Duodenal mucosa (tissue), 2 donors: ENCODE data around the gene CUL4A.
"Not testable (repeated sequence)": the region's sequence is repeated elsewhere in the genome, so short reads cannot be mapped to it uniquely, and the experiment has no call there.

Source experiments
- H3K27ac ChIP-seq: one replicate; pipeline ENCODE4 v1.7.0; 2013; ENCODE audit warnings: low read depth, low read length
- H3K27me3 ChIP-seq, 2 donors: one replicate each; pipeline ENCODE4 v1.7.0; 2013; ENCODE audit warnings: low read length in 2 of 2, control low read depth in 1 of 2; ENCODE audit not compliant: insufficient read depth in 2 of 2, control insufficient read depth in 1 of 2
- H3K36me3 ChIP-seq, 2 donors: one replicate each; pipeline ENCODE4 v1.7.0; 2013; ENCODE audit warnings: low read length in 2 of 2, control low read depth in 1 of 2; ENCODE audit not compliant: insufficient read depth in 2 of 2, control insufficient read depth in 1 of 2
- H3K4me1 ChIP-seq, 2 donors: one replicate each; pipeline ENCODE4 v1.7.0; 2013; ENCODE audit warnings: low read length in 2 of 2, control low read depth in 1 of 2; ENCODE audit not compliant: insufficient read depth in 2 of 2, control insufficient read depth in 1 of 2
- H3K4me3 ChIP-seq, 2 donors: one replicate each; pipeline ENCODE4 v1.7.0; 2013; ENCODE audit warnings: low read length in 2 of 2, low read depth in 1 of 2
- H3K9ac ChIP-seq, 2 donors: one replicate each; pipeline ENCODE4 v1.7.0; 2013; ENCODE audit warnings: low read length in 2 of 2, low read depth in 1 of 2
- H3K9me3 ChIP-seq, 2 donors: one replicate each; pipeline ENCODE4 v1.7.0; 2013; ENCODE audit warnings: low read length in 2 of 2, control low read depth in 1 of 2; ENCODE audit not compliant: control insufficient read depth in 1 of 2

The CUL4A gene

DNA sequence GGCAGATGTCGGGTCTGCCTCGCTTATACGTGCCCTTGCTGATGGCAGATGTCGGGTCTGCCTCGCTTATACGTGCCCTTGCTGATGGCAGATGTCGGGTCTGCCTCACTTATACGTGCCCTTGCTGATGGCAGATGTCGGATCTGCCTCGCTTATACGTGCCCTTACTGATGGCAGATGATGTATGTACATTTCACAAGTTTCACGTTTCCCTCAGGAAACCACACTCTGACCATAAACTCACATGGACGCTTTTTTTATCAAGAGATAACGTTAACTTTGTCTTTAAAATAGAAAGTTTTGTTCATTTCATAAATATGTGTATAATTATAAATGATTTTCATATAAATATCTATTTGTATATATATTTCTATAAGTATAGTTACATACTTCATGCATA, 53.6 kb downstream of the CUL4A start:
- H3K36me3 ChIP-seq: peaks cover 30 to 52% of the 10 kb centered on the region in 2 donors
- not testable (repeated sequence) for H3K4me1 ChIP-seq, H3K27ac ChIP-seq

DNA sequence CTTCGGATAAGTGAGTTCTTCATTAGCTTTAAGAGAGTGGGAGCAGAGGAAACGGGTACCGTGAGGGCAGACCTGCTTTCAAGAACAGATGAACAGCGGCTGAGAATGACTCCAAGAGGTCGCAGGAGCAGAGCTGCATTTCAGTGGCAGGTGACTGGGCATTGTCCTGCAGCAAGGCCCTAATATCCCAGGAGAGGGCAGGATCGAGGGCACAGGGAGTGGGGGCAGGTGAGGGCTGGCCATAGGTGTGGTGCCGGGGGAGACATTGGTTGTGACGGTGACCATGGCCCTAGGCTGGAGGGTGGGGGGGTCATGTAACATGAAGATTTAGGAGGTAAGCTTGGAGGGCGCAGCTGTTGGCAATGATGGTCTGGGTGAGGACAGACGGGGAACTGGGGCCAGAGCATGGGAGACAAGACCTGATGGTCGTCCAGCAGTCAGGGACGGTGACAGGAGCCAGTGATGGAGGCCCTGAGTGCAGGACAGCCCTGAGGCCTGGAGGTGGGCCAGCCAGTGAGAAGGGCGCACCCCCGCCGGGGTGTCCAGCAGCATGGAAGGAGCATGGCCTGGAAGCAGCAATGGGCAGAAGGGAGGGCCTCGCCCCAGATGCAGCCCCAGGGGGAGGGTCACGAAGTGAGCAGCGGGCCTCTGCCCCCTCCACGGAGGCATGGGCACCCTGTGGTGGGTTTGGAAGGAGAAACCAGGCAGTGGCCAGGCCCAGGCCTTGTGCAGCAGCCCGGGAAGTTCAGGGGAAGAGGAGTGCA, 58.4 kb downstream of the CUL4A start:
- H3K9ac ChIP-seq: no peak overlapping the region
- H3K27ac ChIP-seq: no peak overlapping the region
- H3K9me3 ChIP-seq: no peaks in the 10 kb centered on the region
- H3K36me3 ChIP-seq: peaks cover 4 to 15% of the 10 kb centered on the region in 2 donors
- no peaks in the 10 kb centered on the region for H3K4me1 ChIP-seq
- no peaks in the 10 kb centered on the region for H3K27me3 ChIP-seq
- no peak overlapping the region for H3K4me3 ChIP-seq

More for the DNA sequence above, 53.6 kb downstream of the CUL4A start:
- not testable (repeated sequence) for H3K9me3 ChIP-seq, H3K27me3 ChIP-seq, H3K9ac ChIP-seq, H3K4me3 ChIP-seq

DNA sequence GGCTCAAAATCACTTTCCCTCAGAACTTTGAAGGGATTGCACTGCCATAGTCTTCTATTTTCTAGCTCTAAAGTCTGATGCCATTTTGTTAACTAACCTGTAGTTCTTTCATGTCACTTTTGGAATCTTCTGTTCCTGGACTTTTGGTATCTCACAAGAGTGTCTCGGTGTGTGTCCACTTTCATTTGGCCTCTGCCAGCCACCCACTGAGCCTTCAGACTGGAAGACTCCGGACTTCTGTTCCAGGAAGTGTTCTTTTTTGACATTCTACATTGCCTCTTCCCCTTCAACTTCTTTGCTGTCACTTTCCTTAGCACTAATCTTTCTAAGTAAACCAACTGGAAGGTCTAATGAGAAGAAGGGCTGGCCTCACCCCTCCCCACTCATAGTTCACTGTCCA, 62.6 kb downstream of the CUL4A start:
- H3K9me3 ChIP-seq: no peaks in the 10 kb centered on the region
- no peaks in the 10 kb centered on the region for H3K27me3 ChIP-seq
- no peak overlapping the region for H3K27ac ChIP-seq
- no peak overlapping the region for H3K9ac ChIP-seq
- H3K4me1 ChIP-seq: no peaks in the 10 kb centered on the region
- H3K36me3 ChIP-seq: peaks cover 0 to 3% of the 10 kb centered on the region in 2 donors
- no peak overlapping the region for H3K4me3 ChIP-seq

DNA sequence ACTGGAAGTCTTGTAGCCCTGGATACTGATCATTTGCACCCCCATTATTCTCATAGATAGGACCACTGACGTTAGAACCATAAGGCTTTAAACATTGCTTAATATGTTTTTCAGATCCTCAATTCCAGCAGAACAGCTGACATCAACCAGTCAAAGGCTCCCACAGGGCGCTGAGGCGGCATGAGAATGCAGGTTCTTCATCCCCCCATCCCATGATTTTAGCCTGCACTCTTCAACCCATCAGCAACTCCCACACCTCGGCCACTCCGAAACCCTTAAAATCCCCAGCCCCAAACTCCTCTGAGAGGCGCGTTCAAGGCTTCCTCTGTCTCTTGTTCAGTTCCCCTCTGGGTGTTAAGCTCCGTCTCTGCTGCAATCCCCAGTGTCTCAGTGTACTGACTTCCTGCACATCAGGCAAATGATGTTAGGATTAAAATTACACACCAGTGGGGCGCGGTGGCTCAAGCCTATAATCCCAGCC, 63.3 kb downstream of the CUL4A start:
- Histone ChIP-seq H3K27ac (no peak overlapping the region), H3K9ac (no peak overlapping the region), H3K36me3 (peaks cover 0 to under 1% of the 10 kb centered on the region in 2 donors), H3K27me3 (no peaks in the 10 kb centered on the region), H3K4me1 (no peaks in the 10 kb centered on the region), H3K4me3 (no peak overlapping the region), H3K9me3 (no peaks in the 10 kb centered on the region)

GRCh38 chr13:113273321-113273720, 63.9 kb downstream of the CUL4A start:
- H3K36me3 ChIP-seq: no peaks in the 10 kb centered on the region
- no peak overlapping the region for H3K9ac ChIP-seq
- H3K27ac ChIP-seq: no peak overlapping the region
- H3K9me3 ChIP-seq: no peaks in the 10 kb centered on the region
- no peaks in the 10 kb centered on the region for H3K4me1 ChIP-seq
- no peaks in the 10 kb centered on the region for H3K27me3 ChIP-seq
- no peak overlapping the region for H3K4me3 ChIP-seq

GRCh38 chr13:113273851-113274590, 64.6 kb downstream of the CUL4A start:
- no peak overlapping the region for H3K27ac ChIP-seq
- no peak overlapping the region for H3K4me3 ChIP-seq
- H3K9ac ChIP-seq: no peak overlapping the region
- H3K9me3 ChIP-seq: no peaks in the 10 kb centered on the region
- no peaks in the 10 kb centered on the region for H3K27me3 ChIP-seq
- H3K36me3 ChIP-seq: no peaks in the 10 kb centered on the region
- no peaks in the 10 kb centered on the region for H3K4me1 ChIP-seq

- H3K4me3 ChIP-seq: no peak overlapping the region
- no peaks in the 10 kb centered on the region for H3K27me3 ChIP-seq
- no peaks in the 10 kb centered on the region for H3K9me3 ChIP-seq
- H3K9ac ChIP-seq: no peak overlapping the region
- H3K4me1 ChIP-seq: no peaks in the 10 kb centered on the region
- no peaks in the 10 kb centered on the region for H3K36me3 ChIP-seq
- H3K27ac ChIP-seq: no peak overlapping the region
Observed at GRCh38 chr13:113274721-113275120, 65.3 kb downstream of the CUL4A start.

DNA sequence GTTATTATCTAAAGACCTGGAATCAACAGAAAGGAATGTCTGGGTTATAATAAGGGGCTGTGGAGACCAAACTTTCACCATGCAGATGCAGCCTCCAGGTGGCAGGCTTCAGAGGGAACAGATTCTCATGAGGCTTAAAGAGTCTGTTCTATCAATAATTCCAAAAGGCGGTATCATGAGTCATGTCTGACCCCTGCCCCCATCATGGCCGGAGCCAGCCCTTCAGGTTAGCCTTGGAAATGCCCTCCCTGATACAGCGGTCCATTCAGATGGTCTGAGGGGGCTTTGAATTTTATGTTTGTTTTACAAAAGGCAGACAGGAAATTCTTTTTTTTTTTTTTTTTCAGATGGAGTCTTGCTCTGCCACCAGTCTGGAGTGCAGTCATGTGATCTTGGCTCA, 66.0 kb downstream of the CUL4A start:
- Histone ChIP-seq H3K36me3 (no peaks in the 10 kb centered on the region), H3K27me3 (no peaks in the 10 kb centered on the region), H3K27ac (no peak overlapping the region), H3K9me3 (no peaks in the 10 kb centered on the region), H3K9ac (no peak overlapping the region), H3K4me1 (no peaks in the 10 kb centered on the region), H3K4me3 (no peak overlapping the region)

GRCh38 chr13:113280126-113280525, 70.7 kb downstream of the CUL4A start:
- Histone ChIP-seq H3K9me3 (no peaks in the 10 kb centered on the region), H3K27ac (no peak overlapping the region), H3K36me3 (no peaks in the 10 kb centered on the region), H3K4me1 (no peaks in the 10 kb centered on the region), H3K27me3 (no peaks in the 10 kb centered on the region), H3K9ac (no peak overlapping the region), H3K4me3 (no peak overlapping the region)

GRCh38 chr13:113283904-113284303, 74.5 kb downstream of the CUL4A start:
- Histone ChIP-seq H3K27me3 (no peaks in the 10 kb centered on the region), H3K9me3 (no peaks in the 10 kb centered on the region), H3K9ac (no peak overlapping the region), H3K36me3 (no peaks in the 10 kb centered on the region), H3K4me1 (no peaks in the 10 kb centered on the region), H3K27ac (no peak overlapping the region), H3K4me3 (no peak overlapping the region)
